ENCODE measurements around the gene ALK. TPM values are rescaled to one million over a fixed set of nuclear protein-coding genes. Genes with fewer than 3 reads are reported as not detected.
"Not testable (repeated sequence)": the region's sequence is repeated elsewhere in the genome, so short reads cannot be mapped to it uniquely, and the experiment has no call there.

ALK gene
- total RNA-seq, 1 experiment from 2014 or later: not detected

GRCh38 chr2:29255004-29255403 lies 666.4 kb downstream of the ALK start:
- no peaks in the 10 kb centered on the region for H3K4me1 ChIP-seq (ENCODE audit: insufficient read depth, low read length)
- H2AK5ac ChIP-seq (ENCODE audit: insufficient read length, low read length): no peak overlapping the region
- H2BK5ac ChIP-seq (ENCODE audit: insufficient read length, low read length): no peak overlapping the region
- H2BK20ac ChIP-seq (ENCODE audit: low read depth, low read length, poor library complexity, severe bottlenecking): no peak overlapping the region
- no peaks in the 10 kb centered on the region for H3K9me3 Mint-ChIP-seq
- no peak overlapping the region for H3K23ac ChIP-seq (ENCODE audit: insufficient read length, low read depth, low read length)
- H3K36me3 Mint-ChIP-seq (ENCODE audit: insufficient read depth in 1 of 3, low read depth in 3 of 3): no peaks in the 10 kb centered on the region
- no peaks in the 10 kb centered on the region for H4K20me1 ChIP-seq (ENCODE audit: control insufficient read depth, insufficient read depth, insufficient read length)
- WGBS (ENCODE audit: extremely low coverage, insufficient read length, low lambda C conversion rate): no CpG with 5 or more reads among the region's 2 CpGs
- no peak overlapping the region for H2BK12ac ChIP-seq (ENCODE audit: insufficient read length, low read depth, low read length)
- H3K4ac ChIP-seq (ENCODE audit: low read depth, low read length): no peak overlapping the region
- H4K8ac ChIP-seq (replicated peaks; ENCODE audit: insufficient read length, low read depth, low read length): no peak overlapping the region
- H3K4me1 Mint-ChIP-seq: 0 out of 4 replicates have a peak, but pooled peaks cover 0 to 3% of the 10 kb centered on the region in 2 experiments
- no peak overlapping the region for H2BK15ac ChIP-seq (ENCODE audit: low read depth, low read length)
- no peak overlapping the region for H3K18ac ChIP-seq (ENCODE audit: insufficient read length, low read depth, low read length)
- no peak overlapping the region for H3K27ac ChIP-seq (ENCODE audit: insufficient read length, low read depth, low read length)
- H3K27me3 ChIP-seq (ENCODE audit: insufficient read depth, low read length): no peaks in the 10 kb centered on the region
- no peaks in the 10 kb centered on the region for H3K23me2 ChIP-seq (ENCODE audit: insufficient read length, low read depth, low read length, poor library complexity, severe bottlenecking)
- no peaks in the 10 kb centered on the region for H3K9me3 ChIP-seq (ENCODE audit: control insufficient read depth, low read depth, low read length)
- H2BK120ac ChIP-seq (ENCODE audit: low read depth, low read length, poor library complexity, severe bottlenecking): no peak overlapping the region
- no peaks in the 10 kb centered on the region; the same call in 1 of the 2 replicates for H3K27me3 Mint-ChIP-seq (ENCODE audit: low read depth)
- H3K27ac Mint-ChIP-seq: no peak overlapping the region
- DNase-seq: no peak
- H3K56ac ChIP-seq (ENCODE audit: insufficient read length, low read depth, low read length): no peak overlapping the region
- no peak overlapping the region for H4K91ac ChIP-seq (ENCODE audit: insufficient read length, low read depth, low read length)
- H3T11ph ChIP-seq (ENCODE audit: low read length): no peak overlapping the region
- no peak overlapping the region for H3K9ac ChIP-seq (ENCODE audit: extremely low read depth, insufficient read length, low read length)
- no peak for TF ChIP-seq CTCF (conservative IDR thresholded peaks at IDR 0.05)
- no peaks in the 10 kb centered on the region for H3K79me2 ChIP-seq (ENCODE audit: insufficient read depth, low read length)
- no peak overlapping the region for H4K5ac ChIP-seq (ENCODE audit: insufficient read length, low read depth, low read length)
- H3K14ac ChIP-seq (ENCODE audit: insufficient read depth, low read length): no peak overlapping the region
- H3K4me3 Mint-ChIP-seq: no peak overlapping the region
- H3K79me1 ChIP-seq (ENCODE audit: insufficient read depth, low read depth, low read length, poor library complexity, severe bottlenecking): no peaks in the 10 kb centered on the region
- no peak overlapping the region for H2AFZ ChIP-seq (ENCODE audit: low read length)
- H3K4me2 ChIP-seq (ENCODE audit: insufficient read depth, insufficient read length, low read length): no peak overlapping the region

GRCh38 chr2:29253495-29254275 lies 667.7 kb downstream of the ALK start:
- H3K4ac ChIP-seq (ENCODE audit: low read depth, low read length); H3K56ac ChIP-seq (ENCODE audit: insufficient read length, low read depth, low read length); H4K91ac ChIP-seq (ENCODE audit: insufficient read length, low read depth, low read length); H3K9me3 ChIP-seq (ENCODE audit: control insufficient read depth, low read depth, low read length); H3K23ac ChIP-seq (ENCODE audit: insufficient read length, low read depth, low read length); H2BK120ac ChIP-seq (ENCODE audit: low read depth, low read length, poor library complexity, severe bottlenecking); H2BK15ac ChIP-seq (ENCODE audit: low read depth, low read length); H3K4me2 ChIP-seq (ENCODE audit: insufficient read depth, insufficient read length, low read length); H3K14ac ChIP-seq (ENCODE audit: insufficient read depth, low read length); H3K23me2 ChIP-seq (ENCODE audit: insufficient read length, low read depth, low read length, poor library complexity, severe bottlenecking); H3K4me1 Mint-ChIP-seq; H3K18ac ChIP-seq (ENCODE audit: insufficient read length, low read depth, low read length); H2BK12ac ChIP-seq (ENCODE audit: insufficient read length, low read depth, low read length); H4K20me1 ChIP-seq (ENCODE audit: control insufficient read depth, insufficient read depth, insufficient read length); H3K27ac ChIP-seq (ENCODE audit: insufficient read length, low read depth, low read length); H2AK5ac ChIP-seq (ENCODE audit: insufficient read length, low read length); H2BK5ac ChIP-seq (ENCODE audit: insufficient read length, low read length); H3K4me1 ChIP-seq (ENCODE audit: insufficient read depth, low read length); H3K36me3 Mint-ChIP-seq (ENCODE audit: insufficient read depth in 1 of 3, low read depth in 3 of 3); H4K5ac ChIP-seq (ENCODE audit: insufficient read length, low read depth, low read length); H2AFZ ChIP-seq (ENCODE audit: low read length); H3K79me2 ChIP-seq (ENCODE audit: insufficient read depth, low read length); H3K79me1 ChIP-seq (ENCODE audit: insufficient read depth, low read depth, low read length, poor library complexity, severe bottlenecking); H4K8ac ChIP-seq (replicated peaks; ENCODE audit: insufficient read length, low read depth, low read length); H3K4me3 Mint-ChIP-seq; H3K27me3 ChIP-seq (ENCODE audit: insufficient read depth, low read length); H2BK20ac ChIP-seq (ENCODE audit: low read depth, low read length, poor library complexity, severe bottlenecking); H3K9ac ChIP-seq (ENCODE audit: extremely low read depth, insufficient read length, low read length); DNase-seq; H3T11ph ChIP-seq (ENCODE audit: low read length); H3K9me3 Mint-ChIP-seq; H3K27me3 Mint-ChIP-seq (ENCODE audit: low read depth): not testable (repeated sequence)
- peak overlapping the region in 1 of 3 experiments; percentile 65; a peak in 1 of 7 replicates for H3K27ac Mint-ChIP-seq
- no CpG with 5 or more reads among the region's 4 CpGs for WGBS (ENCODE audit: extremely low coverage, insufficient read length, low lambda C conversion rate)
